H9 (cell line): ENCODE data around the gene ENO4. TPM values are rescaled to one million over a fixed set of nuclear protein-coding genes. Genes with fewer than 3 reads are reported as not detected.

Experiments used
- DNase-seq: peaks from one replicate; pipeline ENCODE4 v3.0.0-alpha.2; 2017
- H2AFZ ChIP-seq: one replicate; pipeline ENCODE4 v1.6.1; 2013; ENCODE audit warnings: mild to moderate bottlenecking, low read length, control low read depth, moderate library complexity
- H2AK5ac ChIP-seq: 2 replicates; pipeline ENCODE4 v1.6.1; 2013; ENCODE audit warnings: low read length, control low read depth, mixed read lengths; ENCODE audit not compliant: insufficient read length
- H2BK120ac ChIP-seq: one replicate; pipeline ENCODE4 v1.6.1; 2013; ENCODE audit warnings: low read depth, mild to moderate bottlenecking, low read length, control low read depth, inconsistent platforms; ENCODE audit not compliant: poor library complexity, severe bottlenecking
- H2BK12ac ChIP-seq: 2 replicates; pipeline ENCODE4 v1.6.1; 2013; ENCODE audit warnings: low read length, control low read depth, mixed read lengths, low read depth; ENCODE audit not compliant: insufficient read length
- H2BK15ac ChIP-seq: 2 replicates; pipeline ENCODE4 v1.6.1; 2013; ENCODE audit warnings: low read depth, low read length, control low read depth
- H2BK20ac ChIP-seq: one replicate; pipeline ENCODE4 v1.6.1; 2013; ENCODE audit warnings: low read depth, mild to moderate bottlenecking, low read length, control low read depth, inconsistent platforms; ENCODE audit not compliant: poor library complexity, severe bottlenecking
- H2BK5ac ChIP-seq: 2 replicates; pipeline ENCODE4 v1.6.1; 2013; ENCODE audit warnings: low read length, control low read depth, mixed read lengths; ENCODE audit not compliant: insufficient read length
- H3K14ac ChIP-seq: 2 replicates; pipeline ENCODE4 v1.6.1; 2013; ENCODE audit warnings: low read length, control low read depth; ENCODE audit not compliant: insufficient read depth
- H3K18ac ChIP-seq: 2 replicates; pipeline ENCODE4 v1.6.1; 2013; ENCODE audit warnings: low read depth, mild to moderate bottlenecking, mixed read lengths, low read length, control low read depth; ENCODE audit not compliant: insufficient read length
- H3K23ac ChIP-seq: 2 replicates; pipeline ENCODE4 v1.6.1; 2013; ENCODE audit warnings: low read length, control low read depth, mixed read lengths, low read depth; ENCODE audit not compliant: insufficient read length
- H3K23me2 ChIP-seq: 2 replicates; pipeline ENCODE4 v1.6.1; 2013; ENCODE audit warnings: low read depth, mild to moderate bottlenecking, mixed read lengths, low read length, control low read depth; ENCODE audit not compliant: insufficient read length, poor library complexity, severe bottlenecking
- H3K27ac ChIP-seq: 2 replicates; pipeline ENCODE4 v1.5.1; 2013; ENCODE audit warnings: low read length, control low read depth, mixed read lengths, low read depth; ENCODE audit not compliant: insufficient read length
- H3K27me3 ChIP-seq: 2 replicates; pipeline ENCODE4 v1.6.1; 2013; ENCODE audit warnings: low read length, control low read depth, inconsistent platforms; ENCODE audit not compliant: insufficient read depth
- H3K4ac ChIP-seq: 2 replicates; pipeline ENCODE4 v1.6.1; 2013; ENCODE audit warnings: low read depth, mild to moderate bottlenecking, control low read depth, inconsistent platforms, low read length, moderate library complexity
- H3K4me1 ChIP-seq: 2 replicates; pipeline ENCODE4 v1.6.1; 2013; ENCODE audit warnings: low read length, control low read depth, inconsistent platforms; ENCODE audit not compliant: insufficient read depth
- H3K4me2 ChIP-seq: 2 replicates; pipeline ENCODE4 v1.6.1; 2013; ENCODE audit warnings: low read length, control low read depth, mixed read lengths; ENCODE audit not compliant: insufficient read length, insufficient read depth
- H3K56ac ChIP-seq: 2 replicates; pipeline ENCODE4 v1.6.1; 2013; ENCODE audit warnings: low read depth, mild to moderate bottlenecking, mixed read lengths, low read length, control low read depth; ENCODE audit not compliant: insufficient read length
- H3K79me1 ChIP-seq: 2 replicates; pipeline ENCODE4 v1.6.1; 2013; ENCODE audit warnings: low read depth, mild to moderate bottlenecking, moderate library complexity, low read length, control low read depth, inconsistent platforms; ENCODE audit not compliant: insufficient read depth, poor library complexity, severe bottlenecking
- H3K79me2 ChIP-seq: 2 replicates; pipeline ENCODE4 v1.6.1; 2013; ENCODE audit warnings: low read length, control low read depth, inconsistent platforms; ENCODE audit not compliant: insufficient read depth
- H3K9ac ChIP-seq: 2 replicates; pipeline ENCODE4 v1.6.1; 2013; ENCODE audit warnings: low read length, control low read depth, mixed read lengths; ENCODE audit not compliant: insufficient read length; ENCODE audit errors: extremely low read depth
- H3K9me3 ChIP-seq: one replicate; pipeline ENCODE4 v1.6.1; 2013; ENCODE audit warnings: low read depth, low read length, inconsistent platforms; ENCODE audit not compliant: control insufficient read depth
- H3T11ph ChIP-seq: one replicate; pipeline ENCODE4 v1.6.1; 2013; ENCODE audit warnings: mild to moderate bottlenecking, low read length, control low read depth, inconsistent platforms
- H4K20me1 ChIP-seq: one replicate; pipeline ENCODE4 v1.6.1; 2013; ENCODE audit not compliant: control insufficient read depth, insufficient read length, insufficient read depth
- H4K5ac ChIP-seq: 2 replicates; pipeline ENCODE4 v1.6.1; 2013; ENCODE audit warnings: low read depth, mild to moderate bottlenecking, mixed read lengths, low read length, control low read depth; ENCODE audit not compliant: insufficient read length
- H4K8ac ChIP-seq: replicated peaks from 2 replicates; pipeline ENCODE4 v1.6.1; 2013; ENCODE audit warnings: low read length, control low read depth, mixed read lengths, low read depth; ENCODE audit not compliant: insufficient read length
- H4K91ac ChIP-seq: 2 replicates; pipeline ENCODE4 v1.6.1; 2013; ENCODE audit warnings: low read depth, mild to moderate bottlenecking, moderate library complexity, mixed read lengths, low read length, control low read depth; ENCODE audit not compliant: insufficient read length
- H3K27ac Mint-ChIP-seq, 3 experiments: 2 replicates in 2 of 3; 3 replicates in 1 of 3; pipeline ENCODE4 v1.8.0; 2020 to 2021; ENCODE audit warnings: mixed read lengths in 3 of 3, mild to moderate bottlenecking in 1 of 3, moderate library complexity in 1 of 3
- H3K27me3 Mint-ChIP-seq: 2 replicates; pipeline ENCODE4 v1.8.0; 2021; ENCODE audit warnings: low read depth, mild to moderate bottlenecking, moderate library complexity, mixed read lengths
- H3K36me3 Mint-ChIP-seq, 3 experiments: 2 replicates in 2 of 3; 3 replicates in 1 of 3; pipeline ENCODE4 v1.8.0; 2020 to 2021; ENCODE audit warnings: low read depth in 3 of 3, mixed read lengths in 3 of 3; ENCODE audit not compliant: insufficient read depth in 1 of 3
- H3K4me1 Mint-ChIP-seq, 2 experiments: 2 replicates each; pipeline ENCODE4 v1.8.0; 2020; ENCODE audit warnings: mixed read lengths in 2 of 2
- H3K4me3 Mint-ChIP-seq, 2 experiments: 2 replicates in 1 of 2; 3 replicates in 1 of 2; pipeline ENCODE4 v1.8.0; 2020 to 2021; ENCODE audit warnings: mild to moderate bottlenecking in 2 of 2, mixed read lengths in 2 of 2, moderate library complexity in 1 of 2
- H3K9me3 Mint-ChIP-seq, 2 experiments: 2 replicates in 1 of 2; 3 replicates in 1 of 2; pipeline ENCODE4 v1.8.0; 2020; ENCODE audit warnings: mild to moderate bottlenecking in 2 of 2, mixed read lengths in 2 of 2, moderate library complexity in 1 of 2
- CTCF ChIP-seq: fragments of 200-600 bp; sonication (generic); conservative IDR thresholded peaks from 3 replicates; pipeline ENCODE4 v1.8.0; 2021; ENCODE audit warnings: antibody characterized with exemption, mild to moderate bottlenecking
- WGBS: extraction: QIAGEN DNeasy Blood & Tissue Kit; methylation state at CpG from one replicate; pipeline ENCODE4 v1.1.7; 2013; ENCODE audit warnings: missing lambda C conversion rate, low lambda C conversion rate, mixed read lengths; ENCODE audit not compliant: insufficient read length; ENCODE audit errors: extremely low coverage; 5-methylcytosine and 5-hydroxymethylcytosine counted together
- total RNA-seq: library from RNA; stranded (reverse); gene quantifications from 2 replicates; pipeline ENCODE4 v1.2.1, GENCODE V29; 2021

ENO4 gene
- total RNA-seq, 1 experiment from 2014 or later: 0.26 TPM

- H2BK120ac ChIP-seq: no peak overlapping the region
- Mint-ChIP-seq H3K4me3 (no peak overlapping the region), H3K4me1 (peaks cover 0 to 5% of the 10 kb centered on the region in 2 experiments; a peak in 1 of 4 replicates), H3K27me3 (no peaks in the 10 kb centered on the region; the same call in 1 of the 2 replicates), H3K27ac (no peak overlapping the region), H3K36me3 (peaks cover 0 to 8% (median 4%) of the 10 kb centered on the region in 3 experiments; a peak in 3 of 7 replicates), H3K9me3 (peaks cover 0 to 5% of the 10 kb centered on the region in 2 experiments; a peak in 2 of 5 replicates)
- TF ChIP-seq CTCF: no peak
- H3K79me2 ChIP-seq: no peaks in the 10 kb centered on the region
- no peaks in the 10 kb centered on the region for H3K79me1 ChIP-seq
- H3K4me1 ChIP-seq: no peaks in the 10 kb centered on the region
- H3K9me3 ChIP-seq: no peaks in the 10 kb centered on the region
- H4K91ac ChIP-seq: no peak overlapping the region
- no peaks in the 10 kb centered on the region for H4K20me1 ChIP-seq
- no peak overlapping the region for H3K4ac ChIP-seq
- no peak overlapping the region for H2BK5ac ChIP-seq
- no peaks in the 10 kb centered on the region for H3K27me3 ChIP-seq
- no peak overlapping the region for H3K14ac ChIP-seq
- H3K23me2 ChIP-seq: no peaks in the 10 kb centered on the region
- H3K9ac ChIP-seq: no peak overlapping the region
- H4K8ac ChIP-seq: no peak overlapping the region
- H2AFZ ChIP-seq: no peak overlapping the region
- no peak for DNase-seq
- no peak overlapping the region for H4K5ac ChIP-seq
- H2BK12ac ChIP-seq: no peak overlapping the region
- no CpG with 5 or more reads among the region's 2 CpGs for WGBS
- no peak overlapping the region for H3K23ac ChIP-seq
- no peak overlapping the region for H2AK5ac ChIP-seq
- no peak overlapping the region for H3K18ac ChIP-seq
- no peak overlapping the region for H2BK20ac ChIP-seq
- H3T11ph ChIP-seq: no peak overlapping the region
- no peak overlapping the region for H3K56ac ChIP-seq
- H3K27ac ChIP-seq: no peak overlapping the region
- no peak overlapping the region for H2BK15ac ChIP-seq
- no peak overlapping the region for H3K4me2 ChIP-seq
Measured at GRCh38 chr10:116861796-116862195, 12.5 kb downstream of the ENO4 start.
